Measurements from ENCODE around the gene C1QTNF5.

C1QTNF5 gene

GRCh38 chr11:119373059-119373920 is 32.6 kb upstream of the C1QTNF5 start:
- DNase-seq: no peak

DNA sequence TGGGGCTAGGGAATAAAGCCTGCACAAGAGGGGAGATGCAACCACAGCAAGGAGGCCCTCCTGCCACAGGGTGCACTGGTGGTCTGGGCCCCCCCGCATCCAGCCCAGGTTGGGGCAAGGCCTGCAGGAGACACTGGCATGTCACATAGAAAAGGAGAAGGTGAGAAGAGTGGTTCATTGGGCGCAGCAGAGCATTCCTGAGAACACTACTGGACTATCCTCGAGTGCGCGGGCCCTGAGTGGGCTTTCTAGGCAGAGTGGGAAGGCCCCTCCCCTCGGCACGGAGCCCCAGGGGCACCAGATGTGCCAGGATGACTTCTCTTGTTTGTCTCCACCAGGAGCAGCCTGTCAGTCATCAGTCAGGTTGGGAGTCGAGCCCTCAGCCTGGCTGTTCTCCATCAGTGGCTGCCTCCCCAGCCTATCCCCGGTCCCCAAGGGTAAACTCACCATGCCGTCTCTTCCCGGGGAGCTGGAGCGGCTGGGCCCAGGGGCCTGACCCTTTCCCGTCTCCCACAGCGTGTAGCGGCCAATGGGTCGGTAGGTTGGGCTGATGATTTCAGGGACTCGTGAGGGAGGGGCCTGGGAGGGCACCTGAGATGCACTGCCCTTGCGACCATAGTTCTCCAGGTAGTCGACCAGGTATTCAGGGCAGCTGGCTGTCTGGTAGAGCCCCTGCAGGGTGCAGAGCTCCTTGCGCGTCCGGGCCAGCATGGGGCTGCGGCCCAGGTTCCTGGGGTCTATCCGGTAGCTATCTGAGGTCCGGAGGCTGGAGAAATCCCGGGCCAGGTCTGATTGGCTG is 31.8 kb upstream of the C1QTNF5 start:
- DNase-seq: no peak

- DNase-seq: no peak
Measured at GRCh38 chr11:119371778-119372182, 31.1 kb upstream of the C1QTNF5 start.

- no peak for DNase-seq
Measured at GRCh38 chr11:119371067-119371601, 30.5 kb upstream of the C1QTNF5 start.

- DNase-seq: no peak
Measured at GRCh38 chr11:119370486-119371046, 29.9 kb upstream of the C1QTNF5 start.

GRCh38 chr11:119369132-119369925 is 28.6 kb upstream of the C1QTNF5 start:
- DNase-seq: no peak

GRCh38 chr11:119368121-119369034 is 27.7 kb upstream of the C1QTNF5 start:
- no peak for DNase-seq

DNA sequence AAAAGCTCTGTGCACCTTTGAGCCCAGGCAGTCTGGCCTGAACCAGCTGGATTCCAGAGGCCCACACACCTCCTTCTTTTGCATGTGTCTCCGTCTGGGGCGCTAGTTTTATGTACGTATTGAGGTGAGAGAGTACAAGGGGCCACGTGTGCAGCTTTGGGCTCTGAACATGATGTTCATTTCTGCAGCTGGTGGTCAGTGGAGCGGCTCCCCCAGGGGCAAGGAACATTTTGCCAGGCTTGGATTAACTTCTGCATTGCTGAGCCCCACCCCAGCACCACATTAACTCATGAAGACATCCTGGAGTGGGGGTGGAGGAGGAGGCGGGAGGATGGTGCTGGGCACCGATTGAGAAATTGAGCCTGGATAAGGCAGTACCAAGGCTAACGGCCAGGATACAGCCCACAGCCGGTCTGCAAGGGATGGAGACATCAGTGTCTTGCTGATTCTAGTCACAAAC is 27.0 kb upstream of the C1QTNF5 start:
- no peak for DNase-seq

DNA sequence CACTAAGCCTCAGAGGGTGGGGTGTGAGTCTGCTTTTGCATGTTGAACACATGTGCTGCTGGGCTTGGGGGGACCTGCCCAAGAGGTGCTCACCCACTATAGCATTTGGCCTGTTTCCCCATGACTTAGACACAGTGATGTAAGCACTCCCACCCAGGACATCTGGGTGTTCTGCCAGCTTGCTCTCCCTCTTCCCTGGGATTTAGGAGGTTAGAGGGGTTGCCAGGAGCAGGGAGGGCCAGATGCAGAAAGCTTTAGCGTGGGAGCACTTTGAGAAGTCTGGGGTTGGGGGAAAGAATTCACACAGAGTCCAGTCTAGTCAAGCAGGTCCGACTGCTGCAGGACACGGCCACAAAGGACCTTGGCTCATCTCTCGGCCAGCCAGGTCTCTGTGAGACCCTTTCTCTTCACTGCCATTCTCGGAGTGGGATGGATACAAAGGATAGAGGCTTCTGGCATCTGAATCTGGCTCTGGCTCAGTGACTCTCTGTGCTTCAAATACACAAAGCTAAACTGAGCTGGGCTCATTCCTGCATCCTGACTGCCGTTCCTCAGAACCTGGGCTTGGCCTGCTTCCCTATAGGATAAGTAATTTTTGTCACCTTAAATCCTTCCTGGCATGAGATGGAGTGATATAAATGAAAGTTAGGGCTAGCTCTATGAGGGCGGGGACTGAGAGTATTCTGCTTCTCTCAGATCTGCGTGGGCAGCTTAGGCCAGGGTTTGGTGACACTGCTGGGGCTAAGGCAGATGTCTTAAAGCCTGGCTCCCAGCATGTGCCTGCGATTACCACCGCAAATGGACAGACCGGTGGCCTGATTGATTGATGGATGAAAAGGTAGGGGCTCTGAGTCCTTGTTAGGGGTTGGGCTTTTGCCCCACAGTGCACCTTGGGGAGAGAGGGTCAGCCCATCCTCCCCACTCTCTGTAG is 26.3 kb upstream of the C1QTNF5 start:
- DNase-seq: no peak

DNA sequence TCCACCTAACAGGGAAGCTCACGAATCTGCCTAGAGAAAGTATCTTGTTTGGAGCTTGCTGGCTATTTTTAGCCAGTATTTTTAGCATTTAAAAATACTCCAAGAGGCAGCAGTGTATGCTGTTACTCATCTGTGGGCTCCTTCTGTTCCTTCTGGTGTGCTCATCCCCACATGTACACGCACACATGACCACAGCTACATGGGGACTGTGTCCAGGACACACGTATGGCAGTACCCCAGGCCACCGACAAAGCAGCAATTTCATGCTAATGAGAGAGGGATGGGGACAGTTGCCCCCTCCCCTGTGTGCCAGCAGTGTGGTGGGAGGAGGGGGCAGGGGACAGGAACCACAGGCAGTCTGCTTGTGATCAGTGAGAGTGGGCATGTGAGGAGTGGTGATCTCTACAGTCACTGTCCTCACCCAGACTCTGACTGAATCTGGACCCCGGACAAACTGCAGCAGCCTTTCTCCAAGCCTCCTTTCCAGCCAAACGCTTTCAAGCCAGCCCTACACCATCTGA is 24.4 kb upstream of the C1QTNF5 start:
- DNase-seq: no peak

- DNase-seq: peak; percentile 57
Measured at GRCh38 chr11:119363851-119364590, 23.3 kb upstream of the C1QTNF5 start.

GRCh38 chr11:119363081-119363850 is 22.6 kb upstream of the C1QTNF5 start:
- no peak for DNase-seq

GRCh38 chr11:119362741-119363080 is 22.0 kb upstream of the C1QTNF5 start:
- no peak for DNase-seq

DNA sequence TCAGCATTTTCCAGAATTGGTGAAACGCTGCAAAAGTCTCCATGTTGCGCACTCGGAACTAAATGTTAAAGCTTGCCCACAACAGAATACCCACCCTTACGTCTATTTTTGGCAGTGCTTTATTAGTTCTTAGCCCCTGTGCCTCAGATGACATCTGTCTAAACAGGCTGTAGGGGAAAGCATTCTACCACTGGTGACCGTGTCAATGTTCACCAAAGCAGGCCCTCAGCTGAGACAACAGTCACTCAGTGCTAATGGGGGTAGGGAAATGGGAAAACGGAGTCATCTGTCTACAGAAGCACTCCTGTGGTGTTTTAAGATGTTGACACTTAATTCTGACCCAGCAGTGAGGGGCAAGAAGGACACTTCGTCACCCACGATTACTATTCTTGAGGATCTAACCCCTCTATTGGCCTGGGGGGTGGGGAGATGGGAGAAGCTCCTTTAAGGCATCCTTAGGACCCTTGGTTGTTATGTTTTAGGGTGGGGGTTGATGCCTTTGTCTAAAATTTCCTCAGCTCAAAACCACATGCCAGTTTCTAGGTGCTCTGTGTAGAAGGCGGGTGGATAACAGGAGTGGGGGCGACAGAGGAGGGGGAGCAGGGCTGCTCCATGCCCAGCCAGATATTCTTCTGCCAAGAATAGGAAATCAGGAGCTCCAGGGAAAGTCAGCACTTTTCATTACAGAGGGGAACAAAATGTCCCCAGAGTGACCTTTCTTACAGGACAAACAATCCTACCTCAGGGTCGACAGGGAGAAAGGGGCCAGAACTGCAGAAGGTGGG is 21.4 kb upstream of the C1QTNF5 start:
- no peak for DNase-seq

DNA sequence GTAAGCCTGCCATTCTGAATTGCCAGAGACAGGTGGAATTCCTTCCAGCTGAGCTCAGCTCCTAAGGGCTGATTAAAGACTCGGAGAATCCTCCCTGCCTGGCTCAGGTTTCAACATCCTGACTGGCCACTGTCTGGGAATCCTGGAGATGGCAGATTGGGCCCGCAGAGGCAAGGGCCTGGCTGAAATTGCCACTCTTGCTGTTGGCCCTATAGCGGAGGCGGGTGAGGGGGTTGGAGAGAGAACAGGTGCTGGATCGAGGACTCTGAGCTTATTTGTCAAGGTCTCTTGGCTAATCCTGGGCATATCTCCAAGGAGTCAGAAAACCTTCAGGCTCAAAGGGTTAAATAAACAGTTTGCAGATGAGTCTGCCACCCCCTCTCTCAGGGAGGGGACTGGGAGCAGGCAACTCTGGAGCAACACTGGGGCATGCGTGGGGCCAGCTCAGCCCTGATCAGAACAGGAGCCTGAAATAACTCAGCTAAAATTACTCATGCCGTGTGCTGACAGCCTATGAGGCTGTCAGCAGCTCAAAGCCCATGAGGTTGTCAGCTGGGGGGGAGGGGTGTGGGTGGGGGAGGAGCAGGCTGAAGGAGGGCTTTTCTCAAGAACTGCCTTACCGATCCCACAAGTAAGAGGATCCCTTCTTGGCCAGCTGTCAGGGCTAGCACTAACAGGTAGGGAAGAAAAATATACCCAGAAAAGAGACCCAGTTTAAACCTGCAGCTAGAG is 20.5 kb upstream of the C1QTNF5 start:
- peak; percentile 76 for DNase-seq

DNA sequence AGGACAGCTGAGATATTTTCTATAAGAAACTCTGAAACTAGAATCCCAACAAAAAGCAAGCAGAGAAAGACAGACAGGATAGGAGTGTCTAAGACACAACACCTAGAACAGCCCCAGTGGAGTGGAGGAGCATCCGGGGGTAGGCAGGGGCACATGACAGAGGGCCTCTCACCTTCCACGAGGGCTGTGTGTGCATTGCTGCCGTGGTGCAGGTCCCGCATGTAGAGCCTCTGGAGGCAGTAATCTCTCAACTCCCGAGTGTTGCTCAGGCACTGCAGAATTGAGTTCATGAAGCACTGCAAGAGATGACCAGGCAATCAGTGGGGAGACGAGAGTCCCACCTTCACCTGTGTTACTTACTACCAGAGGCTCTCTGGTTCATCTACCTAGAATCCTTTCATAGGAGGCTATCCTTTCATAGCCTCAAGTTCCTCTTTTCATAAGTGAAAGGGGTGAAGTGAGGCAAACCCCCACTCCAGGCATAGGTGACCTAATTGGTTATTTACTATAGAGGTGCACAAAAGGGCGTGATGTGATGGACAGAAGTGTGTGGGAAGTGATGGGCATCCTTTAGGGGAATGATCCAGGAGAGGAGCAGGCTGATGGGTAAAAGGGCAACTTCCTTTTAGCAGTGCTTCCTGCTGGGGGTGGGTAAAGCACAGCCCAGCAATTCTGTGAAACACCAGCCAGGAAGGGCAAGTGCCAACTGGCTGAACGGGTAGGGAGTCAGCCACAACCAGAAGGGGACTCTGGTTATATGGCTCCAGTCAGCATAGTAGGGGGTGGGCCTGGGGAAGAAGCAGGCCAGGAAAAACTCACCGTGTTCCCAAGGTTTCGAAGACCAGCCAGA is 18.9 kb upstream of the C1QTNF5 start:
- no peak for DNase-seq
